HCT116 (cell line): ENCODE measurements around the gene FAM240B. TPM values are rescaled to one million over a fixed set of nuclear protein-coding genes. Genes with fewer than 3 reads are reported as not detected.

Source experiments
- ATAC-seq: fragments of 200-7000 bp; cut with Tn5 transposase; 2 replicates; pipeline ENCODE4 v1.9.1; 2020; ENCODE audit warnings: mild to moderate bottlenecking, moderate library complexity
- BruUV-seq: library from RNA; stranded (reverse); fragments of 400-500 nt; replicated peaks from 2 replicates; lab custom pipeline; 2021; lab: Mats Ljungman, UMichigan
- CTCF ChIA-PET: fragments of 300-600 bp; sonication (Branson Sonifier 250); formaldehyde crosslinking; loops from one replicate; lab custom pipeline; 2021; ENCODE audit warnings: antibody characterized with exemption; lab: Charles Lee
- POLR2A ChIA-PET: fragments of 300-600, 350-600 bp; sonication (Branson Sonifier 250); formaldehyde crosslinking; loops from one replicate; lab custom pipeline; 2021; ENCODE audit warnings: antibody characterized with exemption; lab: Charles Lee
- RAD21 ChIA-PET, 2 experiments: fragments of 300-600 bp; sonication (Branson Sonifier 250); formaldehyde crosslinking; loops; one replicate each; lab custom pipeline; 2023; ENCODE audit warnings: low total read pairs in 2 of 2; ENCODE audit not compliant: uncharacterized antibody in 2 of 2, unreplicated experiment in 2 of 2, low non-redundant PET in 1 of 2; lab: Charles Lee
- DNase-seq: peaks from one replicate; pipeline ENCODE4 v3.0.0-alpha.2; 2010; ENCODE audit warnings: low read depth, low spot score
- H2AFZ ChIP-seq: fragments of 200-600 bp; shearing (Covaris generic), sonication (generic); 2 replicates; pipeline ENCODE4 v1.6.1; 2017; ENCODE audit warnings: low read depth, mixed run types, mixed read lengths, antibody characterized with exemption, low read length; ENCODE audit not compliant: poor library complexity, severe bottlenecking
- H3K27ac ChIP-seq: 2 replicates; pipeline ENCODE4 v1.5.1; 2012; ENCODE audit warnings: low read depth, low read length
- H3K27me3 ChIP-seq: fragments of 200-600 bp; sonication (generic); 2 replicates; pipeline ENCODE4 v1.6.1; 2016; ENCODE audit warnings: mixed run types, low read length, mixed read lengths; ENCODE audit not compliant: insufficient read depth
- H3K36me3 ChIP-seq, 2 experiments: fragments of 200-500 bp in 1 of 2; fragments of 200-600 bp in 1 of 2; sonication (Bioruptor generic) in 1 of 2; sonication (generic) in 1 of 2; 2 replicates each; pipeline versions ENCODE4 v1.5.1 to v1.6.1; 2014 to 2016; ENCODE audit warnings: low read length in 2 of 2, inconsistent platforms in 1 of 2, mixed read lengths in 1 of 2, mixed run types in 1 of 2; ENCODE audit not compliant: insufficient read depth in 2 of 2, control insufficient read depth in 1 of 2
- H3K4me1 ChIP-seq, 2 experiments: fragments of 200-600 bp in 1 of 2; sonication (generic) in 1 of 2; 2 replicates each; pipeline versions ENCODE4 v1.5.1 to v1.6.1; 2012 to 2017; ENCODE audit warnings: low read length in 2 of 2, inconsistent platforms in 1 of 2, mild to moderate bottlenecking in 1 of 2, mixed read lengths in 1 of 2, mixed run types in 1 of 2, moderate library complexity in 1 of 2; ENCODE audit not compliant: insufficient read depth in 2 of 2, control insufficient read depth in 1 of 2
- H3K4me2 ChIP-seq: fragments of 200-600 bp; sonication (generic); 2 replicates; pipeline ENCODE4 v1.6.1; 2017; ENCODE audit warnings: mixed run types, low read length, mixed read lengths
- H3K4me3 ChIP-seq, 2 experiments: fragments of 200-600 bp in 1 of 2; sonication (generic) in 1 of 2; replicated peaks in 1 of 2; 2 replicates each; pipeline ENCODE4 v1.5.1; 2011 to 2016; ENCODE audit warnings: low read length in 2 of 2, control low read depth in 1 of 2, low read depth in 1 of 2, mild to moderate bottlenecking in 1 of 2, mixed read lengths in 1 of 2, mixed run types in 1 of 2
- H3K79me2 ChIP-seq: fragments of 200-600 bp; sonication (generic); 2 replicates; pipeline ENCODE4 v1.6.1; 2017; ENCODE audit warnings: mild to moderate bottlenecking, mixed run types, low read length, moderate library complexity, mixed read lengths; ENCODE audit not compliant: insufficient read depth
- H3K9ac ChIP-seq: fragments of 200-600 bp; sonication (generic); 2 replicates; pipeline ENCODE4 v1.6.1; 2016; ENCODE audit warnings: low read length, mixed read lengths
- H3K9me2 ChIP-seq: fragments of 200-600 bp; sonication (generic), shearing (Covaris generic); 2 replicates; pipeline ENCODE4 v1.6.1; 2017; ENCODE audit warnings: mixed run types, mild to moderate bottlenecking, moderate library complexity; ENCODE audit not compliant: insufficient read depth
- H3K9me3 ChIP-seq, 2 experiments: fragments of 200-500 bp in 1 of 2; fragments of 200-600 bp in 1 of 2; sonication (Bioruptor generic) in 1 of 2; sonication (generic) in 1 of 2; 2 replicates each; pipeline ENCODE4 v1.6.1; 2014 to 2017; ENCODE audit warnings: low read length in 2 of 2, mixed read lengths in 2 of 2, inconsistent platforms in 1 of 2, low read depth in 1 of 2, mild to moderate bottlenecking in 1 of 2, mixed run types in 1 of 2, moderate library complexity in 1 of 2; ENCODE audit not compliant: control insufficient read depth in 1 of 2, insufficient read depth in 1 of 2
- H4K20me1 ChIP-seq: fragments of 200-600 bp; sonication (generic), shearing (Covaris generic); 2 replicates; pipeline ENCODE4 v1.6.1; 2017; ENCODE audit warnings: mixed run types, mild to moderate bottlenecking, moderate library complexity; ENCODE audit not compliant: insufficient read depth
- ATF3 ChIP-seq: IDR thresholded peaks from 2 replicates; pipeline ENCODE4 v1.6.1; 2012
- CBX3 ChIP-seq: IDR thresholded peaks from 2 replicates; pipeline ENCODE4 v1.6.1; 2012; ENCODE audit warnings: low read depth
- CEBPB ChIP-seq: IDR thresholded peaks from 2 replicates; pipeline ENCODE4 v1.6.1; 2012; ENCODE audit warnings: low read depth
- CTCF ChIP-seq, 3 experiments: fragments of 200-600 bp in 1 of 3; sonication (generic) in 1 of 3; IDR thresholded peaks in 2 of 3; conservative IDR thresholded peaks in 1 of 3; 2 replicates each; pipeline ENCODE4 v1.5.1; 2012 to 2017; ENCODE audit warnings: low read depth in 2 of 3, low read length in 2 of 3, antibody characterized with exemption in 1 of 3, borderline replicate concordance in 1 of 3, control low read depth in 1 of 3, mild to moderate bottlenecking in 1 of 3, mixed read lengths in 1 of 3, mixed run types in 1 of 3, moderate library complexity in 1 of 3; ENCODE audit not compliant: insufficient read depth in 1 of 3
- EGR1 ChIP-seq: IDR thresholded peaks from 2 replicates; pipeline ENCODE4 v1.6.1; 2012; ENCODE audit warnings: low read depth
- EZH2 ChIP-seq: fragments of 200-600 bp; sonication (generic); IDR thresholded peaks from 2 replicates; pipeline ENCODE4 v1.6.1; 2017; ENCODE audit warnings: antibody characterized with exemption, mixed run types
- EZH2phosphoT487 ChIP-seq: fragments of 200-600 bp; IDR thresholded peaks from 2 replicates; pipeline ENCODE4 v1.6.1; 2018; ENCODE audit warnings: antibody characterized with exemption, borderline replicate concordance
- FOSL1 ChIP-seq: IDR thresholded peaks from 2 replicates; pipeline ENCODE4 v1.6.1; 2012; ENCODE audit warnings: low read depth
- JUND ChIP-seq: IDR thresholded peaks from 2 replicates; pipeline ENCODE4 v1.6.1; 2012
- MAX ChIP-seq: IDR thresholded peaks from 2 replicates; pipeline ENCODE4 v1.6.1; 2012
- POLR2A ChIP-seq: IDR thresholded peaks from 2 replicates; pipeline ENCODE4 v1.7.0; 2011; ENCODE audit warnings: borderline replicate concordance; ENCODE audit not compliant: insufficient read depth, insufficient read length; ENCODE audit errors: extremely low read depth
- POLR2AphosphoS5 ChIP-seq: IDR thresholded peaks from 2 replicates; pipeline ENCODE4 v1.6.1; 2011; ENCODE audit warnings: mild to moderate bottlenecking, low read depth, low read length, moderate library complexity
- RAD21 ChIP-seq: IDR thresholded peaks from 2 replicates; pipeline ENCODE4 v1.6.1; 2012; ENCODE audit warnings: low read depth, mild to moderate bottlenecking
- SIN3A ChIP-seq: IDR thresholded peaks from 2 replicates; pipeline ENCODE4 v1.6.1; 2012; ENCODE audit warnings: low read depth
- SP1 ChIP-seq: IDR thresholded peaks from 2 replicates; pipeline ENCODE4 v1.6.1; 2012; ENCODE audit warnings: low read depth
- SRF ChIP-seq: IDR thresholded peaks from 2 replicates; pipeline ENCODE4 v1.6.1; 2012; ENCODE audit warnings: low read depth
- TCF7L2 ChIP-seq: IDR thresholded peaks from 2 replicates; pipeline ENCODE4 v1.7.0; 2011; ENCODE audit warnings: borderline replicate concordance, inconsistent platforms; ENCODE audit not compliant: insufficient read depth, insufficient read length; ENCODE audit errors: extremely low read depth
- YY1 ChIP-seq: IDR thresholded peaks from 2 replicates; pipeline ENCODE4 v1.6.1; 2011; ENCODE audit warnings: low read length, low read depth, moderate library complexity, mild to moderate bottlenecking; ENCODE audit not compliant: insufficient replicate concordance; ENCODE audit errors: extremely low read depth
- ZFX ChIP-seq: fragments of 450-650 bp; IDR thresholded peaks from 2 replicates; pipeline ENCODE4 v1.6.1; 2017
- ZNF274 ChIP-seq: fragments of 200-500 bp; sonication (Bioruptor generic); IDR thresholded peaks from 2 replicates; pipeline ENCODE4 v1.6.1; 2014; ENCODE audit warnings: mild to moderate bottlenecking, low read depth, low read length, inconsistent platforms
- intact Hi-C: fragments of 100-400 bp; cut with micrococcal nuclease; formaldehyde crosslinking; loops from 2 replicates; pipeline ENCODE4 v1.10.0; 2022
- total RNA-seq: library from RNA; stranded (reverse); gene quantifications from one replicate; pipeline ENCODE4 v1.2.1, GENCODE V29; 2021; ENCODE audit not compliant: unreplicated experiment
- TF ChIP-seq, protein P1 (sequence below): IDR thresholded peaks from 2 replicates; pipeline ENCODE4 v1.6.1; 2012; ENCODE audit warnings: low read depth
- TF ChIP-seq, protein P2 (sequence below): IDR thresholded peaks from 2 replicates; pipeline ENCODE4 v1.6.1; 2011; ENCODE audit warnings: mild to moderate bottlenecking, low read length, moderate library complexity; ENCODE audit not compliant: insufficient replicate concordance; ENCODE audit errors: extremely low read depth

Gene FAM240B
- total RNA-seq, 1 experiment from 2014 or later: not detected

- intact Hi-C loops: no loop called here
- POLR2A ChIA-PET: no interaction called here
- no peak for TF ChIP-seq ATF3
- TF ChIP-seq, protein P1, sequence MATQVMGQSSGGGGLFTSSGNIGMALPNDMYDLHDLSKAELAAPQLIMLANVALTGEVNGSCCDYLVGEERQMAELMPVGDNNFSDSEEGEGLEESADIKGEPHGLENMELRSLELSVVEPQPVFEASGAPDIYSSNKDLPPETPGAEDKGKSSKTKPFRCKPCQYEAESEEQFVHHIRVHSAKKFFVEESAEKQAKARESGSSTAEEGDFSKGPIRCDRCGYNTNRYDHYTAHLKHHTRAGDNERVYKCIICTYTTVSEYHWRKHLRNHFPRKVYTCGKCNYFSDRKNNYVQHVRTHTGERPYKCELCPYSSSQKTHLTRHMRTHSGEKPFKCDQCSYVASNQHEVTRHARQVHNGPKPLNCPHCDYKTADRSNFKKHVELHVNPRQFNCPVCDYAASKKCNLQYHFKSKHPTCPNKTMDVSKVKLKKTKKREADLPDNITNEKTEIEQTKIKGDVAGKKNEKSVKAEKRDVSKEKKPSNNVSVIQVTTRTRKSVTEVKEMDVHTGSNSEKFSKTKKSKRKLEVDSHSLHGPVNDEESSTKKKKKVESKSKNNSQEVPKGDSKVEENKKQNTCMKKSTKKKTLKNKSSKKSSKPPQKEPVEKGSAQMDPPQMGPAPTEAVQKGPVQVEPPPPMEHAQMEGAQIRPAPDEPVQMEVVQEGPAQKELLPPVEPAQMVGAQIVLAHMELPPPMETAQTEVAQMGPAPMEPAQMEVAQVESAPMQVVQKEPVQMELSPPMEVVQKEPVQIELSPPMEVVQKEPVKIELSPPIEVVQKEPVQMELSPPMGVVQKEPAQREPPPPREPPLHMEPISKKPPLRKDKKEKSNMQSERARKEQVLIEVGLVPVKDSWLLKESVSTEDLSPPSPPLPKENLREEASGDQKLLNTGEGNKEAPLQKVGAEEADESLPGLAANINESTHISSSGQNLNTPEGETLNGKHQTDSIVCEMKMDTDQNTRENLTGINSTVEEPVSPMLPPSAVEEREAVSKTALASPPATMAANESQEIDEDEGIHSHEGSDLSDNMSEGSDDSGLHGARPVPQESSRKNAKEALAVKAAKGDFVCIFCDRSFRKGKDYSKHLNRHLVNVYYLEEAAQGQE: no peak
- TF ChIP-seq CEBPB: peak; percentile 66
- TF ChIP-seq, protein P2, sequence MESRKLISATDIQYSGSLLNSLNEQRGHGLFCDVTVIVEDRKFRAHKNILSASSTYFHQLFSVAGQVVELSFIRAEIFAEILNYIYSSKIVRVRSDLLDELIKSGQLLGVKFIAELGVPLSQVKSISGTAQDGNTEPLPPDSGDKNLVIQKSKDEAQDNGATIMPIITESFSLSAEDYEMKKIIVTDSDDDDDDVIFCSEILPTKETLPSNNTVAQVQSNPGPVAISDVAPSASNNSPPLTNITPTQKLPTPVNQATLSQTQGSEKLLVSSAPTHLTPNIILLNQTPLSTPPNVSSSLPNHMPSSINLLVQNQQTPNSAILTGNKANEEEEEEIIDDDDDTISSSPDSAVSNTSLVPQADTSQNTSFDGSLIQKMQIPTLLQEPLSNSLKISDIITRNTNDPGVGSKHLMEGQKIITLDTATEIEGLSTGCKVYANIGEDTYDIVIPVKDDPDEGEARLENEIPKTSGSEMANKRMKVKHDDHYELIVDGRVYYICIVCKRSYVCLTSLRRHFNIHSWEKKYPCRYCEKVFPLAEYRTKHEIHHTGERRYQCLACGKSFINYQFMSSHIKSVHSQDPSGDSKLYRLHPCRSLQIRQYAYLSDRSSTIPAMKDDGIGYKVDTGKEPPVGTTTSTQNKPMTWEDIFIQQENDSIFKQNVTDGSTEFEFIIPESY: no peak
- TF ChIP-seq TCF7L2: no peak
- TF ChIP-seq SIN3A: 0 out of 2 replicates have a peak, but pooled peaks have one; percentile 35
- TF ChIP-seq ZFX: no peak
- peak; percentile 74 for TF ChIP-seq SP1
- TF ChIP-seq CTCF (IDR thresholded peaks at IDR 0.05 in 2 of 3, conservative IDR thresholded peaks at IDR 0.05 in 1 of 3; ENCODE audit: borderline replicate concordance in 1 of 3, insufficient read depth in 1 of 3, low read depth in 2 of 3, low read length in 2 of 3): no peak
- no peak for TF ChIP-seq EZH2
- TF ChIP-seq EGR1: no peak
- no peak for TF ChIP-seq POLR2AphosphoS5
- no peak for TF ChIP-seq POLR2A
- TF ChIP-seq YY1: no peak
- peak; percentile 73; the same call in 1 of the 2 replicates for TF ChIP-seq CBX3
- TF ChIP-seq ZNF274: no peak
- TF ChIP-seq MAX: peak; percentile 70
- TF ChIP-seq FOSL1: peak; percentile 90
- TF ChIP-seq JUND: peak; percentile 89
- TF ChIP-seq RAD21: no peak
- peak; percentile 57 for TF ChIP-seq SRF
- no peak for TF ChIP-seq EZH2phosphoT487
Measured at GRCh38 chr9:38682713-38683112, 37.2 kb downstream of the FAM240B start.

More at GRCh38 chr9:38682713-38683112, 37.2 kb downstream of the FAM240B start:
- ATAC-seq (peak; percentile 50), DNase-seq (peak; percentile 67)
- CTCF ChIA-PET: interaction anchor here (1.4 kb wide), 1 partner anchor 10 kb away, joined by 7 read pairs; no protein-coding TSS in a partner anchor
- BruUV-seq: no TSS peak
- H3K4me3 ChIP-seq: peak overlapping the region in 1 of 2 experiments; percentile 3; a peak in 1 of 4 replicates
- no peaks in the 10 kb centered on the region for H3K9me2 ChIP-seq
- no peaks in the 10 kb centered on the region for H3K36me3 ChIP-seq
- no peak overlapping the region for H3K9ac ChIP-seq
- H4K20me1 ChIP-seq: no peaks in the 10 kb centered on the region
- H3K27ac ChIP-seq: no peak overlapping the region
- H3K4me1 ChIP-seq: peaks cover 23 to 32% of the 10 kb centered on the region in 2 experiments
- no peaks in the 10 kb centered on the region for H3K9me3 ChIP-seq
- H2AFZ ChIP-seq: peak overlapping the region; percentile 13
- H3K27me3 ChIP-seq: no peaks in the 10 kb centered on the region
- H3K4me2 ChIP-seq: peak overlapping the region; percentile 62
- H3K79me2 ChIP-seq: no peaks in the 10 kb centered on the region
- RAD21 ChIA-PET: no interaction called here
